HEK293 (cell line): Measurements from ENCODE around the gene KIF21B.

Source experiments
- CTCF ChIA-PET: fragments of 350-600 bp; formaldehyde crosslinking; extraction: SDS; loops from one replicate; lab custom pipeline; 2021; ENCODE audit warnings: antibody characterized with exemption; lab: Yijun Ruan, JAX
- POLR2A ChIA-PET: fragments of 300-600 bp; formaldehyde crosslinking; extraction: SDS; loops from one replicate; lab custom pipeline; 2020; ENCODE audit warnings: antibody characterized with exemption, inconsistent platforms; lab: Yijun Ruan, JAX
- H3K27ac ChIP-seq: fragments of 200-500 bp; sonication (Bioruptor generic); 2 replicates; pipeline ENCODE4 v1.5.1; 2014; ENCODE audit warnings: low read depth, low read length, control low read depth, inconsistent platforms; ENCODE audit errors: extremely low read depth
- H3K36me3 ChIP-seq, 2 experiments: fragments of 200-500 bp in 1 of 2; sonication (Bioruptor generic) in 1 of 2; 1 replicate in 1 of 2; 2 replicates in 1 of 2; pipeline ENCODE4 v1.5.1; 2014 to 2017; ENCODE audit warnings: inconsistent platforms in 2 of 2, low read length in 2 of 2; ENCODE audit not compliant: control insufficient read depth in 2 of 2, insufficient read depth in 1 of 2
- H3K4me1 ChIP-seq: fragments of 200-500 bp; sonication (Bioruptor generic); 2 replicates; pipeline ENCODE4 v1.5.1; 2014; ENCODE audit warnings: mild to moderate bottlenecking, low read length, inconsistent platforms; ENCODE audit not compliant: control insufficient read depth, insufficient read depth
- H3K4me3 ChIP-seq: 2 replicates; pipeline ENCODE4 v1.5.1; 2011; ENCODE audit warnings: low read depth, mild to moderate bottlenecking, control low read depth, low read length, moderate library complexity
- H3K9me3 ChIP-seq: fragments of 200-500 bp; sonication (Bioruptor generic); 2 replicates; pipeline ENCODE4 v1.5.1; 2014; ENCODE audit warnings: low read depth, low read length, inconsistent platforms; ENCODE audit not compliant: control insufficient read depth, insufficient read depth
- GFI1B ChIP-seq: fragments of 450-650 bp; formaldehyde crosslinking; IDR thresholded peaks from 2 replicates; pipeline ENCODE4 v1.5.1; 2016; ENCODE audit warnings: missing biosample characterization, missing genetic modification characterization
- KLF17 ChIP-seq: fragments of 450-650 bp; formaldehyde crosslinking; IDR thresholded peaks from 2 replicates; pipeline ENCODE4 v1.5.1; 2016; ENCODE audit warnings: missing biosample characterization, missing genetic modification characterization
- PRDM1 ChIP-seq: fragments of 450-650 bp; formaldehyde crosslinking; IDR thresholded peaks from 2 replicates; pipeline ENCODE4; 2016; ENCODE audit warnings: missing biosample characterization, missing genetic modification characterization
- PRDM2 ChIP-seq: fragments of 450-650 bp; formaldehyde crosslinking; IDR thresholded peaks from 2 replicates; pipeline ENCODE4 v1.5.1; 2016; ENCODE audit warnings: missing biosample characterization, missing genetic modification characterization, borderline replicate concordance
- SP2 ChIP-seq: fragments of 450-650 bp; formaldehyde crosslinking; IDR thresholded peaks from 2 replicates; pipeline ENCODE4 v1.5.1; 2016; ENCODE audit warnings: missing biosample characterization, missing genetic modification characterization
- ZBTB1 ChIP-seq: fragments of 450-650 bp; formaldehyde crosslinking; IDR thresholded peaks from 2 replicates; pipeline ENCODE4 v1.5.1; 2016; ENCODE audit warnings: missing biosample characterization, missing genetic modification characterization
- ZBTB21 ChIP-seq: fragments of 450-650 bp; formaldehyde crosslinking; IDR thresholded peaks from 2 replicates; pipeline ENCODE4 v1.5.1; 2017; ENCODE audit warnings: missing biosample characterization, missing genetic modification characterization
- ZNF114 ChIP-seq: fragments of 450-650 bp; formaldehyde crosslinking; IDR thresholded peaks from 2 replicates; pipeline ENCODE4 v1.5.0; 2017; ENCODE audit warnings: missing biosample characterization, missing genetic modification characterization
- ZNF121 ChIP-seq: fragments of 450-650 bp; formaldehyde crosslinking; IDR thresholded peaks from 2 replicates; pipeline ENCODE4 v1.5.1; 2016; ENCODE audit warnings: missing biosample characterization, missing genetic modification characterization
- ZNF133 ChIP-seq: fragments of 450-650 bp; formaldehyde crosslinking; IDR thresholded peaks from 2 replicates; pipeline ENCODE4 v1.5.1; 2016; ENCODE audit warnings: missing biosample characterization, missing genetic modification characterization
- ZNF19 ChIP-seq: fragments of 450-650 bp; formaldehyde crosslinking; IDR thresholded peaks from 2 replicates; pipeline ENCODE4; 2016; ENCODE audit warnings: missing biosample characterization, missing genetic modification characterization, low read depth
- ZNF202 ChIP-seq: fragments of 450-650 bp; formaldehyde crosslinking; IDR thresholded peaks from 2 replicates; pipeline ENCODE4 v1.5.1; 2016; ENCODE audit warnings: missing biosample characterization, missing genetic modification characterization, borderline replicate concordance
- ZNF324 ChIP-seq: fragments of 450-650 bp; formaldehyde crosslinking; IDR thresholded peaks from 2 replicates; pipeline ENCODE4 v1.5.1; 2016; ENCODE audit warnings: missing biosample characterization, missing genetic modification characterization
- ZNF394 ChIP-seq: fragments of 450-650 bp; formaldehyde crosslinking; IDR thresholded peaks from 2 replicates; pipeline ENCODE4 v1.5.1; 2016; ENCODE audit warnings: missing biosample characterization, missing genetic modification characterization, mild to moderate bottlenecking, moderate library complexity, borderline replicate concordance
- ZNF521 ChIP-seq: fragments of 450-650 bp; formaldehyde crosslinking; IDR thresholded peaks from 2 replicates; pipeline ENCODE4 v1.5.1; 2017; ENCODE audit warnings: missing biosample characterization, mild to moderate bottlenecking, missing genetic modification characterization
- ZNF585B ChIP-seq: fragments of 450-650 bp; formaldehyde crosslinking; IDR thresholded peaks from 2 replicates; pipeline ENCODE4 v1.5.1; 2016; ENCODE audit warnings: missing biosample characterization, missing genetic modification characterization
- ZNF621 ChIP-seq: fragments of 450-650 bp; formaldehyde crosslinking; IDR thresholded peaks from 2 replicates; pipeline ENCODE4 v1.5.1; 2017; ENCODE audit warnings: missing biosample characterization, missing genetic modification characterization
- ZNF747 ChIP-seq: fragments of 450-650 bp; formaldehyde crosslinking; IDR thresholded peaks from 2 replicates; pipeline ENCODE4 v1.5.1; 2016; ENCODE audit warnings: missing biosample characterization, missing genetic modification characterization

The KIF21B gene

GRCh38 chr1:201039876-201040275, 16.4 kb upstream of the KIF21B start:
- ChIA-PET POLR2A (no interaction called here), CTCF (interaction anchor here (0.7 to 9.4 kb wide), 5 partner anchors 16 to 77 kb away, joined by 3 to 108 read pairs (median 65); partner anchors contain the start of gene KIF21B)
- Histone ChIP-seq H3K4me1 (no peaks in the 10 kb centered on the region), H3K4me3 (no peak overlapping the region), H3K36me3 (no peaks in the 10 kb centered on the region), H3K27ac (no peak overlapping the region), H3K9me3 (no peaks in the 10 kb centered on the region)
- TF ChIP-seq ZNF202 (tag by site-specific recombination), result no peak
- TF ChIP-seq, all 188 proteins: peak for 0

- ChIA-PET CTCF (interaction anchor here (0.6 to 9.4 kb wide), 5 partner anchors 15 to 94 kb away, joined by 3 to 108 read pairs (median 65); partner anchors contain the start of gene KIF21B), POLR2A (no interaction called here)
- no peaks in the 10 kb centered on the region for H3K4me1 ChIP-seq
- no peak overlapping the region for H3K4me3 ChIP-seq
- TF ChIP-seq KLF17 (tag by site-specific recombination), result no peak
- TF ChIP-seq ZNF133 (tag by site-specific recombination), result no peak
- no peak for TF ChIP-seq ZNF521
- no peak for TF ChIP-seq ZNF324 (tag by site-specific recombination)
- no peak for TF ChIP-seq GFI1B (tag by site-specific recombination)
- no peak for TF ChIP-seq ZNF747
- TF ChIP-seq ZNF621 (tag by site-specific recombination), result no peak
- TF ChIP-seq ZNF585B, result no peak
- no peak for TF ChIP-seq PRDM2 (tag by site-specific recombination)
- no peak for TF ChIP-seq ZNF394 (tag by site-specific recombination)
- TF ChIP-seq SP2, result no peak
- TF ChIP-seq ZNF121 (tag by site-specific recombination), result no peak
- no peak for TF ChIP-seq ZBTB1 (tag by site-specific recombination)
- TF ChIP-seq PRDM1 (tag by site-specific recombination), result no peak
- no peak for TF ChIP-seq ZNF19
- no peak for TF ChIP-seq ZNF114 (tag by site-specific recombination)
- TF ChIP-seq ZBTB21 (tag by site-specific recombination), result no peak
- H3K36me3 ChIP-seq, result no peaks in the 10 kb centered on the region
- H3K9me3 ChIP-seq, result no peaks in the 10 kb centered on the region
- no peak overlapping the region for H3K27ac ChIP-seq
Observed at GRCh38 chr1:201039418-201039817, 15.9 kb upstream of the KIF21B start.
